Fibroblast of lung (primary cell): Measurements from ENCODE around the gene PLA2G2A. TPM values are rescaled to one million over a fixed set of nuclear protein-coding genes. Genes with fewer than 3 reads are reported as not detected.
"Not testable (repeated sequence)": the region's sequence is repeated elsewhere in the genome, so short reads cannot be mapped to it uniquely, and the experiment has no call there.

Source experiments
- DNase-seq, 2 donors: peaks; one replicate each; pipeline versions ENCODE4 v3.0.0 to v3.0.0-alpha.2; 2010; ENCODE audit warnings: low read depth in 2 of 2
- H2AFZ ChIP-seq: 2 replicates; pipeline ENCODE4 v1.5.1; 2012; ENCODE audit warnings: low read length, control low read depth, inconsistent platforms
- H3K27ac ChIP-seq: 2 replicates; pipeline ENCODE4 v1.5.1; 2011; ENCODE audit warnings: low read length, control low read depth; ENCODE audit not compliant: insufficient read depth
- H3K27me3 ChIP-seq: 2 replicates; pipeline ENCODE4 v1.5.1; 2011; ENCODE audit warnings: mild to moderate bottlenecking, low read length; ENCODE audit not compliant: control insufficient read depth, insufficient read depth
- H3K36me3 ChIP-seq: 2 replicates; pipeline ENCODE4 v1.5.1; 2011; ENCODE audit warnings: low read length; ENCODE audit not compliant: control insufficient read depth, insufficient read depth
- H3K4me1 ChIP-seq: 2 replicates; pipeline ENCODE4 v1.5.1; 2011; ENCODE audit warnings: low read length; ENCODE audit not compliant: control insufficient read depth, insufficient read depth; ENCODE audit errors: extremely low read depth
- H3K4me2 ChIP-seq: 2 replicates; pipeline ENCODE4 v1.5.1; 2011; ENCODE audit warnings: low read length, control low read depth; ENCODE audit not compliant: insufficient read depth; ENCODE audit errors: extremely low read depth
- H3K4me3 ChIP-seq, 4 experiments: fragments of 200-600 bp in 1 of 4; sonication (generic) in 1 of 4; replicated peaks in 1 of 4; 2 replicates each; pipeline ENCODE4 v1.5.1; 2011 to 2016; ENCODE audit warnings: low read length in 4 of 4, low read depth in 3 of 4, mild to moderate bottlenecking in 3 of 4, control low read depth in 2 of 4, inconsistent platforms in 1 of 4, mixed read lengths in 1 of 4; ENCODE audit not compliant: insufficient read depth in 1 of 4; ENCODE audit errors: control extremely low read depth in 1 of 4
- H3K79me2 ChIP-seq: 2 replicates; pipeline ENCODE4 v1.5.1; 2012; ENCODE audit warnings: mild to moderate bottlenecking, low read length, inconsistent platforms; ENCODE audit not compliant: control insufficient read depth, insufficient read depth
- H3K9ac ChIP-seq: 2 replicates; pipeline ENCODE4 v1.5.1; 2011; ENCODE audit warnings: mild to moderate bottlenecking, low read length, control low read depth; ENCODE audit not compliant: insufficient read depth
- H3K9me3 ChIP-seq: 2 replicates; pipeline ENCODE4 v1.5.1; 2012; ENCODE audit warnings: low read depth, low read length; ENCODE audit not compliant: control insufficient read depth, insufficient read depth
- H4K20me1 ChIP-seq: 2 replicates; pipeline ENCODE4 v1.5.1; 2011; ENCODE audit warnings: low read length; ENCODE audit not compliant: control insufficient read depth, insufficient read depth; ENCODE audit errors: extremely low read depth
- CTCF ChIP-seq, 2 donors: IDR thresholded peaks in 1 of 2; conservative IDR thresholded peaks in 1 of 2; 1 replicate in 1 of 2; 2 replicates in 1 of 2; pipeline ENCODE4 v1.5.1; 2011 to 2012; ENCODE audit warnings: low read length in 2 of 2, control low read depth in 1 of 2, inconsistent platforms in 1 of 2, low read depth in 1 of 2, mild to moderate bottlenecking in 1 of 2
- EZH2 ChIP-seq: IDR thresholded peaks from 2 replicates; pipeline ENCODE4 v1.5.1; 2012; ENCODE audit warnings: low read length, control low read depth, mild to moderate bottlenecking; ENCODE audit errors: missing control alignments
- polyA plus RNA-seq, 2 donors: library from polyadenylated mRNA; depleted of rRNA in 1 of 2; stranded (reverse) in 1 of 2; unstranded in 1 of 2; fragments of >200 nt; gene quantifications; 2 replicates each; pipeline ENCODE4 v1.2.1, GENCODE V29; 2011 to 2012; ENCODE audit warnings: missing spikeins in 1 of 2
- total RNA-seq: library from RNA; depleted of rRNA; stranded (reverse); fragments of >200 nt; gene quantifications from 2 replicates; pipeline ENCODE4 v1.2.1, GENCODE V29; 2014

The PLA2G2A gene
- total and polyA plus RNA-seq, 2 donors (not counting 1 experiment from before 2014, with no cell fraction given) = not detected

- H3K9ac ChIP-seq = no peak overlapping the region
- no peaks in the 10 kb centered on the region for H4K20me1 ChIP-seq
- peaks cover 5% of the 10 kb centered on the region for H3K27me3 ChIP-seq
These were observed 11.3 kb upstream of the PLA2G2A start for GRCh38 chr1:19990689-19991088.

GRCh38 chr1:19990182-19990582 is 10.8 kb upstream of the PLA2G2A start:
- not testable (repeated sequence) for H3K36me3 ChIP-seq, H3K79me2 ChIP-seq, H3K27ac ChIP-seq, H4K20me1 ChIP-seq, DNase-seq, H3K4me2 ChIP-seq, H2AFZ ChIP-seq, H3K4me3 ChIP-seq, H3K9ac ChIP-seq, H3K4me1 ChIP-seq, H3K27me3 ChIP-seq, H3K9me3 ChIP-seq

More at GRCh38 chr1:19990689-19991088, 11.3 kb upstream of the PLA2G2A start:
- Histone ChIP-seq H3K4me1 (no peaks in the 10 kb centered on the region), H3K79me2 (no peaks in the 10 kb centered on the region), H3K4me3 (no peak overlapping the region), H2AFZ (no peak overlapping the region), H3K27ac (no peak overlapping the region), H3K9me3 (no peaks in the 10 kb centered on the region), H3K36me3 (no peaks in the 10 kb centered on the region), H3K4me2 (no peak overlapping the region)
- no peak for TF ChIP-seq EZH2
- no peak for TF ChIP-seq CTCF (conservative IDR thresholded peaks at IDR 0.05 in 1 of 2, IDR thresholded peaks at IDR 0.05 in 1 of 2; ENCODE audit: low read depth in 1 of 2, low read length in 2 of 2)
- no peak for DNase-seq

- Histone ChIP-seq H3K36me3 (no peaks in the 10 kb centered on the region), H4K20me1 (no peaks in the 10 kb centered on the region), H3K4me3 (no peak overlapping the region), H3K4me2 (no peak overlapping the region), H3K79me2 (no peaks in the 10 kb centered on the region), H3K9ac (no peak overlapping the region), H3K27me3 (peaks cover 5% of the 10 kb centered on the region), H3K9me3 (no peaks in the 10 kb centered on the region), H2AFZ (no peak overlapping the region), H3K27ac (no peak overlapping the region), H3K4me1 (no peaks in the 10 kb centered on the region)
- DNase-seq = peak in 1 of 2 donors; percentile 2
- TF ChIP-seq EZH2 (no peak), CTCF (conservative IDR thresholded peaks at IDR 0.05 in 1 of 2, IDR thresholded peaks at IDR 0.05 in 1 of 2; ENCODE audit: low read depth in 1 of 2, low read length in 2 of 2) (no peak)
These were observed 9.0 kb upstream of the PLA2G2A start for GRCh38 chr1:19988267-19989006.
